ENCODE results near the gene PDE4B.

GRCh38 chr1:66380452-66381212 is 587.9 kb downstream of the PDE4B start:
- TF ChIP-seq CTCF (IDR thresholded peaks at IDR 0.05): no peak
- no peak for TF ChIP-seq POLR2A (IDR thresholded peaks at IDR 0.05)

Data from lower leg skin (tissue), 3 donors.